NCI-H460 (cell line): ENCODE measurements around the gene PARD6B. TPM values are rescaled to one million over a fixed set of nuclear protein-coding genes. Genes with fewer than 3 reads are reported as not detected.
A peak's percentile ranks its signal among the peaks of the same experiment; 100 is the strongest.
"Not testable (repeated sequence)": the region's sequence is repeated elsewhere in the genome, so short reads cannot be mapped to it uniquely, and the experiment has no call there.

Source experiments
- DNase-seq: peaks from one replicate; pipeline ENCODE4 v3.0.0-alpha.2; 2016; ENCODE audit warnings: low read depth; ENCODE audit errors: extremely low read depth
- total RNA-seq: library from RNA; depleted of rRNA; stranded (reverse); fragments of >200 nt; shearing (Covaris generic); gene quantifications from 2 replicates; pipeline ENCODE4 v1.2.3, GENCODE V29; 2014

PARD6B gene
- total RNA-seq, 1 experiment from 2014 or later, result 6.8 TPM

DNA sequence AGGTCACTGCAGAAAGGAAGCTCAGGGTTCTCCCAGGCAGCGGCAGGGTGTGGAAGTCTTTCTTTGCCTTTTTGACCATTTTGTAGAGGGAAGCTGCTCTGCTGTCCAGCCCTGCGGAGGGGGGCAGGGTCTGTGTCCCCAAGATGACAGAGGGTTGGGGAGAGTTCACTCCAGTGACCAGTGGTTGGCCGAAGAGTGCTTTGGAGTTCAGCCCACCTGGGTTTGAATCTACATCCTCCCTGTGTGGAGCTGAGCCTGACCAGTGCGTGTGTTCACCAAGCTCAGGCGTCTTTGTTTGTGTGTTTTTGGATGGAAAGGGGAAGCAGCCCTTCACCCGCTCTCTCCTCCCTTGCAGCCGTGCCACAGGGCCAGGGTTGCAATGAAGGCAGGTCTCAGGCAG lies 37.6 kb downstream of the PARD6B start:
- DNase-seq, result not testable (repeated sequence)

DNA sequence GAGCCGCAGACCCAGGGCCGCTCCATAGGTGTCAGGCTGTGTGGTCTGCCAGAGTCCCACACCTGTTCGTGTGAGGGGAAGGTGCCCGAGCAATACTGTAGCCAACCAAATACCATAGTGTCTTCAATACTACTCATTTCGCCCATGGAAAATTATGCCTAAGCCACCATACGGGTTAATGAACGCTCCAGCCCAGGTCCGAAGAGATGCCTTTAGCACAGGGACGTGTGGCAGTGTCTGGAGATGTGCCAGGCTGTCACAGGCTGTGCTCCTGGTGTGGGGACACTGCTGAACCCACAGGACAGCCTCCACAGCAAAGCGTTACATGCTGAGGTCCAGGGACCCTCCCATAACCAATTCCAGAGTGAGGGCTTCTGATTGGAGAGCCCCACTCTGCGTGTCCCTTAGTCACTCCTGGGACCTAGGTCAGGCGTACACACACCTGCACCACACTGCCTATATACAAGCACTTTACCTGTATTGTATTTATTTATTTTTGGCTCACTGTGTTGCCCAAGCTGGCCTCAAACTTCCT lies 38.2 kb downstream of the PARD6B start:
- not testable (repeated sequence) for DNase-seq

DNA sequence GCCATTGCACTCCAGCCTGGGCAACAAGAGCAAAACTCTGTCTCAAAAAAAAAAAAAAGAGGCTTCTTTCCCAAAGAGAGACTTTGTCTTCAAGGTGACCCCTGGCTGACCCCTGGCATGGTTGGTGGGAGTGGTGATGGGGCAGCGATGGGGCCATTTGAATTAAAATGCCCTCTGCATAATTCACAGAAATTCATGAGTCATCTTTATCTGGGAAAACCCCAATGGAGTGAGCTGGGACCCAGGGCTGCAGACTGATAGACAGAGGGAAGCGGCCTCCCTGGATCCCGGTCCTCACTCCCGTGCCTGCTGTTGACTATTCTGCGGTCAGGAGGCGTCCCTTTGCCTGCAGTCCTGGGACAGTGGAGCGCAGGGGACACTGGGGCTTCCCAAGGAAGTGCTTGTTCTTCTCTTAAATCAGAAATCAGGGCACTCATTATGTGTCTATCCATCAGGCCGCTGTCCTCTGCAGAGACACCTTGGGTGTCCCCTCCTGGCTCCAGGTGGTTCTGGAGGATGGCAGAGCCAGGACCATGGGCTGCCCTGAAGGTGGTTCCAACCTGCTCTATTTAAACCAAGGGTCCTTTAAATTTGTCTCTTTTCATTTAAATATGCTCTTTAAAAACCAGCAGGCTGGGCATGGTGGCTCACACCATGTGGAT lies 40.2 kb downstream of the PARD6B start:
- DNase-seq, result not testable (repeated sequence)

- no peak for DNase-seq
Measured at GRCh38 chr20:50772420-50773185, 41.2 kb downstream of the PARD6B start.

DNA sequence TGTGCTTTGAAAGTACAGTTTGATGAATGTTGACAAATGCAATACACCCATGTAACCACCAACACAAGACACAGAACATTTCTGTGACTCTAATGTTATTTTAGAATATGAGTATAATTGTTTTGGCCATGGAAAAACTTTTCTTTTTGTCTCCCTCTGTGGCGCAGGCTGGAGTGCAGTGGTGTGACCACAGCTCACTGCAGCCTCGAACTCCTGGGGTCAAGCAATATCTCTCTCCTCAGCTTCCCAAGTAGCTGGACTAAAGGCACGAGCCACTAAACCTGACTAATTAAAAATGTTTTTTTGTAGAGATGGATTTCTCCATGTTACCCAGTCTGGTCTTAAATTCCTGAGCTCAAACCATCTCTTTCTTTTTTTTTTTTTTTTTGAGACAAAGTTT lies 43.1 kb downstream of the PARD6B start:
- no peak for DNase-seq

- no peak for DNase-seq
Measured at GRCh38 chr20:50776122-50776817, 44.9 kb downstream of the PARD6B start.

DNA sequence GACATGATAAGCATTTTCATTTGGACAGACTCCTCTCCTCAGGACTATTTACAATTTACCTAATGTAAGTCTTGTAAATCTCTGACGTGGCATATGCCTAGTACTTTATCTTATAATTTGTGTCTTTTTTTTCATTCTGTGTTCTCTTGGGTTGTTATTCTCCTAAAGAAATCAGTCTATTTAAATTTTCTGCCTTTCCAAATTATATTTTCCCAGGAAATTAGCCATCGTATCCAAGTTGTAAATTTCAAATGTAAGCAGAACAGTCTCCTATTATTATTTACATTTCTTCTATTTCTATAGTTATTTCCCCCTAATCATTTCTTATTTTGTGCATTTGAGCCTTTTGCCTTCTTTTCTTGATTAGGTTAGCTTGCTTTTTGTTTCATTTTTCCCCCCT lies 46.0 kb downstream of the PARD6B start:
- DNase-seq, result no peak

GRCh38 chr20:50778994-50779393 lies 47.6 kb downstream of the PARD6B start:
- not testable (repeated sequence) for DNase-seq

DNA sequence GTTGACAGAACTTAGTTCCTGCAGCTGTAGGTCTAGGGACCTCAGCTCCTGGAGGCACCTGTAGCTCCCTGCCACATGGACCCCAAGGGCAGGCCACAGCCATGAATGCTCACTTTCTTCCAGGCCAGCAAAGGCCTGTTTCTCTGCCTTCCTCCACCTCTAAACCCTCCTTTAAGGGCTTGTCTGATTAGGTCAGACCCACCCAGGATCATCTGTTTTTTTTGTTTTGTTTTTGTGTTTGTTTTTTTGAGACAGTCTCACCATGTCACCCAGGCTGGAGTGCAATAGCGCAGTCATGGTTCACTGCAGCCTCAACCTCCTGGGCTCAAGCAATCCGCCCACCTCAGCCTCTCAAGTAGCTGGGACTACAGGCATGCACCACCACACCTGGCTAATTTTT lies 52.0 kb downstream of the PARD6B start:
- DNase-seq, result no peak

DNA sequence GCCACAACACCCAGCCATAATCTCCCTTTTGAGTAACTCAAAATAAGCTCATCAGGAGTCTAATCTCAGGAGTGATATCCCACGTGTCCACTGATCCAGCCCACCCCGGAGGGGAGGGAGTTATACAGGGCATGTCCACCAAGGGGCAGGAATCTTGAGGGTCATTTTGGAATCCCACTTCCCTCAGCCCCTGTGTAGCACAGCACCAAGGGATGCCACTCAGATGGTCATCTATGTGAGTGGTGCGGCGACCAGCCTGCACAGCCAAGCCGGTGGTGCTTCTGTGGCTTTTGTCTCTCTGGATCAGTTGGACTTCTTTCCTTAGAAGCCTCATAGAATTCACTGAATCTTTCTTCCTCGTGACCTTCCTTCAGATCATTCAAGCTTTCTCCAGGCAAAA lies 52.5 kb downstream of the PARD6B start:
- no peak for DNase-seq

DNA sequence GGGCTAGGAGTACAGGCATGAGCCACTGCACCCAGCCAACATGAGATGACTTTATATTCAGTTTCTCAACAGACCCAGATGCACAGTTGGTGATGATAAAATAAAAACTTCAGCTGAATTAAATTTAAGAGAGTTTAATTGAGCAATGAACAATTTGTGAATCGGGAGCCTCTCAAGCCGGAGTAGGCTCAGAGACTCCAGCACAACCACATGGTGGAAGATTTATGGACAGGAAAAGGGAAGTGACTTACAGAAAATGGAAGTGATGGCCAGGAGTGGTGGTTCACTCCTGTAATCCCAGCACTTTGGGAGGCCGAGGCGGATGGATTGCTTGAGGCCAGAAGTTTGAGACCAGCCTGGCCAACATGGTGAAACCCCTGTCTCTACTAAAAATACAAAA lies 53.1 kb downstream of the PARD6B start:
- DNase-seq, result no peak

DNA sequence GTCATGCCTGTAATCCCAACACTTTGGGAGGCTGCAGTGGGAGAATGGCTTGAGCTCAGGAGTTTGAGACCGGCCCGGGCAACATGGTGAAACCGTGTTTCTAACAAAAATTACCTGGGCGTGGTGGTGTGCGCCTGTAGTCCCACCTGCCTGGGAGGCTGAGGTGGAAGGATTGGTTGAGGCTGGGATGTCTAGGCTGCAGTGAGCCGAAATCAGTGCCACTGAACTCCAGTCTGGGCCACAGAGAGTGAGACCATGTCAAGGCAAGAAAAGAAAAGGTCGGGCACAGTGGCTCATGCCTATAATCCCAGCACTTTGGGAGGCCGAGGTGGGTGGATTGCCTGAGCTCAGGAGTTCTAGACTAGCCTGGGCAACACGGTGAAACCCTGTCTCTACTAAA lies 55.3 kb downstream of the PARD6B start:
- DNase-seq, result no peak

DNA sequence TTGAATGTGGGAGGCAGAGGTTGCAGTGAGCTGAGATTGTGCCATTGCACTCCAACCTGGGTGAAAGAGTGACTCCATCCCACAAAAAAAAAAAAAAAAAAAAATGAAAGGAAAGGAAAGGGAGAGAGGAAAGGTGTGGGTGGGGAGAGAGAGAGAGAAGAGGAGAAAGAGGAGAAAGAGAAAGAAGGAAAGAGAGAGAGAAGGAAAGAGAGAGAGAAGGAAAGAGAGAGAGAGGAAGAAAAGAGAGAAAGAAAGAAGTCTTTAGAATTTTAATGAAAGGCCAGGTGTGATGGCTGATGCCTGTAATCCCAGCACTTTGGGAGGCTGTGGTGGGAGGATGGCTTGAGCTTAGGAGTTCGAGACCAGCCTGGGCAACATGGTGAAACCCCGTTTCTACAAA lies 55.8 kb downstream of the PARD6B start:
- no peak for DNase-seq

- DNase-seq, result peak; percentile 40
Measured at GRCh38 chr20:50788045-50788991, 56.9 kb downstream of the PARD6B start.

DNA sequence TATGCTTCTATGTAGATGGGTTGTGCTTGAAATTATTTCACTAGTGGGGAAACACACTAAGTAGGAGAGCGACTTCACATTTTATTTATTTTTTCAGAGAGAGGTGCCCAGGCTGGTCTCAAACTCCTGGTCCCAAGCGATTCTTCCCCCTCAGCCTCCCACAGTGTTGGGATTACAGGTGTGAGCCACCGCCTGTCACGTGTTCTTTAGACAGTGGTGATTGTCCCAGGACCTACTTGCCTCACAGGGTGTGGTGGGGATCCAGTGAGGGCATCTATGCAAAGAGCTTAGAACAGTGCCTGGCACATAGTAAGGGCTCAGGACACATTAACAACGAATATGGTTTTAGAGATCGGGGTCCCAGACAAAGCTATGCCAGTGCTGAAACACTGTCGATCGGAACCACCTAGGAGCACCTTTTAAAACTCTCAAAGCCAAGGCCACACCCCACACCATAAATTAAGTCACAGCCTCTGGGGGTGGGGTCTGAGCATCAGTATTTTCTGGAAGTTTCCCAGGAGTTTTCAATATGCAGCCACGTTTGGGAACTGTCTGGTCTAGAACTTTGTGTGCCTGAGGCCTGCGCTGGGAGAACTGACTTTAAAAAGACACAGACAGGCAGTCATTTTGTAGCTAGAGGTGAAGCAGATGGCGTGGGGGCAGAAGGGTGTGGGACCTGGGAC lies 58.7 kb downstream of the PARD6B start:
- DNase-seq, result no peak

- peak; percentile 91 for DNase-seq
Measured at GRCh38 chr20:50790651-50791277, 59.4 kb downstream of the PARD6B start.

- no peak for DNase-seq
Measured at GRCh38 chr20:50792708-50793574, 61.6 kb downstream of the PARD6B start.

DNA sequence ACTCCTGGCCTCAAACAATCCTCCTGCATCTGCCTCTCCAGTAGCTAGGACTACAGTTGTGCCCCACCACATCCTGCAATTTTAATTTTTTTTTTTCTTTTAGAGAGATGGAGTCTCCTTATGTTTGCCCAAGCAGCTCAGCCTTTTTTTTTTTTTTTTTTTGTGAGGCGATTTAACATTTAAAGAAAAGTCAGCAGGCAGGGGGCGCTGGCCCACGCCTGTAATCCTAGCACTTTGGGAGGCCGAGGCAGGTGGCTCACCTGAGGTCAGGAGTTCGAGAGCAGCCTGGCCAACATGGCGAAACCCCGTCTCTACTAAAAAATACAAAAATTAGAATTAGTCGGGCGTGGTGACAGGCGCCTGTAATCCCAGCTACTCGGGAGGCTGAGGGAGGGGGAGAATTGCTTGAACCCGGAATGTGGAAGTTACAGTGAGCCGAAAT lies 62.2 kb downstream of the PARD6B start:
- DNase-seq, result not testable (repeated sequence)
